HG02943 (cell line): ENCODE results near the gene VEZF1.

Experiments used
- ATAC-seq: cut with Tn5 transposase; IDR thresholded peaks from one replicate; pipeline ENCODE4 v1.9.1; 2021; ENCODE audit warnings: mild to moderate bottlenecking, low read depth, moderate library complexity; ENCODE audit not compliant: unreplicated experiment

VEZF1 gene

DNA sequence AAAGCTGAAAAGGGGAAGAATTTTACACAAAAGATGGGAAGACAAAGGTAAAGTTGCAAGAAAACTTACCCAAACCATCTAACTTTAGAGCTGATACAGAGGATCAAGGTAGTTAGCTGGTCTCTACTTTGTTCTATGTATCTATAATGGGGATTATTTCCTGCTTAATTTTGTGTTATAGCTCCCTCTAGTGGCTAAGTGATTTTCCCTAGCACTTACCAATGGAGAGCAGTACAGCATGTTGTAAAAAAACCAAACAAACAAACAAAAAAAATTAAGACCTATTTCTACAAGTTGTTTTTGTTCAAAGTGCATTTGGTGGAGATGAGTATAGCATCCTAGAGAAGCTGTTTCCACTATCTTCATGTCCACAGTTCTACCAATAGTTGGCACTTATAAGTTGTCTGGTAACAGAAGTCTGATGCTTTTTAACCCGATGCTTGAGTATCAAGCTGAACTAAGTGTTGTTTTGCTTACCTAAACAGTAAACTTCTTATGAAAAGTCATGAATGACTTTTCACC is 11.5 kb upstream of the VEZF1 start:
- ATAC-seq = no peak

DNA sequence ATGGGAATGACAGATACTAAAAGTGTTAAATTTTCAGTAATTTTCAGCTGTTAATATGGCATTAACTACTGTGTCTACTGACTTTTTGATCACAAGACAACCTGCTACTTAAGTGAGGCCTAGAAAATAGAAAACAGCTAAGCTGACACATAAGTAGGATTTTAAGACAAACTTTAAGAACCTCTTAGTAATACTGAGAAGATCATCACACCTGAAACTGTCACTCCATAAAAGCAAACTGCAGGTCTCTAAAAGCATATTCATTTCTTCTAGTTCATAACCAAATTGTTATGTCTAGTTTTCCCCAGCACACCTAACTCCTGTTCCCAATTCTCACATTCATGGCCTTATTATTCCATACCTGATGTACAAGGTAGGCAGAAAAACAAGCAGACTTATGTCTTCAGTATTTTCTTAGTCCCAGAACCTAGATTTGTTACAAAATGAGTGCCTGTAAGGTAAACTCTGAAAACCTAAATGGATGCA is 11.0 kb upstream of the VEZF1 start:
- ATAC-seq = no peak

DNA sequence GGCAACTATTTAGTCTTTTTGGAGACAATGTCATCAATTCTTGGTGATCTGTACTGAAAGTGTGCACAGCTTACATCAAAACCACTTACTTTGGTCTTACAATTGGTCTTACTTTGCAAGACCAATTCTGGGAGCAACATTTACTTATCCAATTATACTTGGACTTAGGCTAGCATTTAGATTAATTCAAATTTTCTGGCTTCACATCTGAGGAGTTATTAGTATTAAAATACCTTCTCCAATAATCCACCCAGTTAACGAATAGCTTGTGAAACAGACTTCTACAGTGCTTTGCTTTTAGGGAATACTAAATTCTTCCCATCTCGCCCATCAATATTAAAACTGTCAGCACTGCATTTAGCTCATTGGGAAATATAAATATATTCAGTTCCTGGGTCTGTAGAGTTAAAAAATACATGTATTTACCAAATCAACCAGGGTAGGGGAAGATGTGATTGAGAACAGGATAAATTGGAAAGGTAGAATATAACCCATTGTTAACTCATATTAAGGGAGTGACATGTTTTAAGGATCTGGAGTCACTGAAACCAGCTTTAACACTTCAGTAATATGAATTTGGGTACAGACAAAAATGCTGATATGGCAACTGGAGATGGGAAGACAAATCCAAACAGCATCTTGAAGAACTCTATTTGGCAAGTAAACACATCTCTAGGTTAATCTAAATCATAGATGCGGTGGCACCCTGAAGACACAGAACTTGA is 9.2 kb upstream of the VEZF1 start:
- ATAC-seq = no peak

DNA sequence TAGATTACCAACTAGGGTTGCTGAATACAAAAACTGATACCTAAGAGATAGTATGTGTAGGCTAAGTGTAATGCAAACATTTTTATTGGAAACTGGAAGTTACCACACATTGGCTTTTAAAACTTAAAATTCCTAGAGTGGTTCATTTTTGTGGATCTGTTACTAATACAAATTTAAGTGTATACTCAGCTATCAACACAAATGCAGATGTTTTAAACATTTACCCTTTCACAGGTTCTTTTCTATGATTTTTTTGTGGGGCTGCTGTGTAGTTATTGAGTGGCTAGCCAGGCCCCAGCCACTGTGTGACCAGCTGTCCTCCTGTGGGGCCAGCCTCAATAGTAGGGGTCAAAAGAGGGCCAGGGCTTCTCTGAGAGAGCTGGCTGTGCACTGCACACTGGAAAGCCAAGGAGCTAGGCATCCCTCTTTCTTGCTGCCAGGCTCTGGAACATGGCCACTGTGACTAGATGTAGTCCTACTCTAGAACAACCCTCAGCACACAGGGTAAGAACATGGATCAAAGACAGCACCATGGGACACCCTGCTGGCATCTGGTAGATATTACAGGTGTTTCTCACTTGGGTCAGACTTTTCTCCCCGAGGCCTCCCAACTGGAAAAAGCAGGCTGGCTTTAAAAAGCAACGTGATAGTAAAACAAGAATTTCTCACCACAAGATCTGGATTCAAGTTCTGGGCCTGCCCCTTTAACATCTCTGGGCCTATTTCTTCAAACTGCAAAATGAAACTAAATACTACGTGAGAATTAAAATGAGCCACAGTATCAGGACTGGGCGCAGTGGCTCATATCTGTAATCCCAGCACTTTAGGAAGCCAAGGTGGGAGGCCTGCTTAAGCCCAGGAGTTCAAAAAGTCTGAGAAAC is 7.3 kb upstream of the VEZF1 start:
- peak; percentile 57 for ATAC-seq

DNA sequence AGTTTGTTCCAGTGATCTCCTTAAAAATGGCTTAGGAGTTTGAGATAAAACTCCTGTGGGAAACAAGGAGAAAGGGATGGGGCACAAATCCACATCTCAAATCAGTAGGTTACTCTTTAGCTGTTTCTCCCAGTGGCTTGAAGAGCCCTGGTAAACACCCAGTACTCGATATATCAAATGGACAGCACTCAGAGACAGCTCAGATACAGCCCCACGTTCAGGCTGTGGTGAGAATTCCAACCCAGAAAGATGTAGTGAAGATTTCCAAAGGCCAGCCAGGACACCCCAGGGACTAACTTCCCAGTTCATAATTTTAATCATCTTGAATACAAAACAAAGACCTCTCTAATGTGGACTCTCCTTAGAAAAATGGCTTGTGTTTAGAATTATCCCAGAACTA is 6.4 kb upstream of the VEZF1 start:
- no peak for ATAC-seq

DNA sequence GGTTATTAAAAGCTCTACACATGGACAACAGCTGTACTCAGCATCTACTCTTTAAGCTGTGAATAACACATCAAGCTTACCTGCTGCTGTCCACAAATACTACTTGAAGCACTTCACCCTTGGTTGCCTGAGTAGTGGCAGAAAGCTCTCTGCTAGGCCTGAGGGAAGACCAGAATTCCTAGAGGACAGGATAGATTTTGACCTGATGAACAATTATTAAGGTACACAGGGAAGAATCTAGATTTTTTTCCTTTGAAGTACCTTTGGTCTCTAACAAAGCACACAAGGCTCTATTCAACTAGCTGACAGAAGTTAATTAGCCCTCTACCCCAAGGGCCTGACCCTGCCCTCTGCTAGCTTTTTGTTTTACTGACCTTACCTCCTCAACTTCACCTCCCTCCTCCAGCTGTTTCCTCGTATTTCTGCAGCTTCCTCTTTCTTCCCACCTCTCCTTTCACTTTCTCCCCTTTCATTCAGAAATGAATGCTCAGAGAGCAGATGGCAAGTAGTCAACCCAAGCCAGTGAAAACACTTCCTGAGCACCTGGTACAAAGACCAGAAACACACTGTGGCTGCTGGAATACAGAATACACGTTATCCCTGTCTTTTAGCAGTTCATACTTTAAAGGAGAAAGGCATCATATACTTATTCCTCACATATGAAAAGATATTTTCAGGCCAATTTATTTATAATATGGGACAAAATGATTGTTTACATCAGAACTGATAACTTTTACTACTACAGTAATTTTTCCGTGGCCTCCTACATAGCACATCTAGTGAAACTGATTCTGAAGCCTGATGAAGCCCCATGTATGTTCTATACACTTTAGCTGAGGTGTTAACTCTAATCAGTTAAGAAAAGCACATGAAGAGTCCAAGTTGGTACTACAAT is 5.7 kb upstream of the VEZF1 start:
- no peak for ATAC-seq

DNA sequence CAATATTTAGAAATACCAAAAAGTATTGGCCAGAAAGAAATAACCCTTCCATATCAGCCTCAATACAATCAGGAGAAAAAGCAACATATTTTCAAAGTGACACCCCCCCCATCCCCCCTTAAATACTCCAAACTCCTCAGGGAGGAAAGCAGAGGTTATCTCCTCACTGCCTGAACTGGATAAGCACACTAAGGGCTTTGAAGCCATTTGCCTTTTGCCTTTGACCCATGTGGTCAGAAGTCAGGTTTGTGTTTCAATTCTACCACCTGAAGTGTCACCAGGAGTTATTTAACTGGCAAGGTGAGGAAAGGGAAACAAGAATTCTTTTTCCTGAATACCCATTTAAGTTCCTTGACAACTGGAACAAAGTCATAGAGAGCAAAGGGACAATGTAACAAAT is 3.5 kb upstream of the VEZF1 start:
- ATAC-seq = no peak

DNA sequence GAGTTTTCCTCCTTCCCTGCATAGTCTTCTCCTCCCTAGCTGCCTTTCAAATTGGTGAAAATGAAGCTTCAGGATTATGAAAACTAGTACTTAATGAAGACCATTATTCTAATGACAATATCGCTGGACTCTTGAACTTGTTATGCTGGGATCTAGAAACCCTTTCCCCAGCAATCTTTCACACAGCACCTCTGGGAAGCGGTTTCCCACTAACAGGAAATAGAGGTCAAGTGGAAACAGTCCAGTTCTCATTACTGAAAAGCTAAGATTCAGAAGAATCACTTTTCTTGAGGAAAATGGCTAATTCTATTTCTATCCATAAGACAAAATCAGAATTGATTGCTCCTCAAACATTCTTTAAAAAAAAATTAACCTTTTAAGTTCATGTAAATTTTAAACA is 2.0 kb upstream of the VEZF1 start:
- ATAC-seq = no peak

DNA sequence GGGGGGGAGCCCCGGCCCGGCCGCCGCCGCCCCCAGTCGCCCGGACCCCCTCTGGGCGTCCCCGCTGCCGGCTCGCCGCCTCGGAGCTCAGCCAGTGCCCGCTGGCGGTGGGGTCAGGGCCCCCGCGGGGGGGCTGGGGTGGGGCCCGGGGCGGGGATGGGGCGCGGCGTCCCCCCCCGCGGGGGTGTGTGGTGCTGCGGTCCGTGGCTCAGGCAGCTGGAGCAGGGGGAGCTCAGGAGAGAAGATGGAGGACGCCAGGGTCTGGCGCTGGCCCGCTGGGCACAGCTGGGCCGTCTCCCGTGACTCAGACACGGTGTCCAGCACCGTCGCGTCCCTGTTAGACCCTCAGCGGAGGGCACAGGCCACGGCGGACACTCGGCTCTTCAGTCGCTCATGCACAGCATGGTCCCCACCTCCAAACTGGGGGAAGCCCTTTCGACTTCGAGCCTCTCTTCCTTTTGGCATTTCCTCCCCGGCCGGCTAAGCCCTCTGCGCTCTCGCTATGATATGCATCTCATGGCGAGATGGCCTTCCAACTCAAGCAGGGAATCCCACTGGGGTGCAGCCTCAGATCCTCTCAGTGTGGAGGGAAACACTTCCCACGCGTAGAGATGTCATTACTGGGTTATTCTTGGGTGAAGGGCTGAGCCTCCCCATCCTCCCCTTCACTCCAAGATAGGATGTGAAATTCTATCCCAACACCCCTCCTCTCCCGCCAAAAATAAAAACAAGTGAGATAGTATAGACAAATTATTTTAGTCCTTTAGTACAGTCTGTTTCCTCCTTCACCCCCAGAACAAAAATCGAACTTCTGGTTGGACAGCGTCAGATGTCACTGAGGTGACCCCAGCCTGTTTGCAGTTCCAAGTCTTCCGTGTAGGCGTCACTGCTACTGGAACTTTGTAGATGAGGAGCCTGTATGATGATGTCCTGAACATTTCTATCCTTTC is 522 bp upstream of the VEZF1 start:
- ATAC-seq = peak; percentile 53

DNA sequence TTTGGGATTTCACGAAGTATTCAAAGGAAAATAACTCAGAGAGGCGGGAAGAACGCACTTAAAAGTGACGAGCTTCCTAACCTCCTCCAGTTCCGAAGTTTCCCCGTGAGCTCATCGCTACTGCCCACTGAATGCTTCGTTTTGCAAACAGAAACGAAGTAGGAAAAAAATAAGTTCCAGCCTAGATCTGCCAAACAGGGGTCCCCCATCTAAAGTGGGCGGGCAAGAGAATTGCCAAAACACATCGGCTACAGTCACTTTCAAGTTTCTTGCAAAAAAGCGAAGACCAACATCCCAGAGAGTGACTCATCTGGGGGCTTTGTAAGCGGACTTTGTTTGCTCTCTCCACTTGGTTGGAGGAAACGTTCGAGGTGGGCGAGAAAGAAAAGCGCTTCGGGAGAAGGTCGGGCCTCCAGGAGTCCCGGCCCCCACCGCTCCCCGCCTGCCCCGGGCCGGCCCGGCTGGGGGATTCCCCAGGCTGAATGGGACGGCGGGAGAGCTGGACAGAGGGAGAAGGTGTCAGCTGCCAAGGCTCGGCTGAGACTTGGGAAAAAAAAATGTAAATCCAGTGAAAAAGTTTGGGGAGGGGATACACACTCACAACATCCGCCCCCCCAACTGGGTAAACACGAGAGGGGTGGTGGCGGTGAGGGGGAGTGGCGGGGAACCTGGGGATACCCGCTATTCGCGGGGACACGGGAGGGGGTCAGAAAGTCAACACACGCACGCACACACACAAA is 1.0 kb downstream of the VEZF1 start:
- no peak for ATAC-seq

DNA sequence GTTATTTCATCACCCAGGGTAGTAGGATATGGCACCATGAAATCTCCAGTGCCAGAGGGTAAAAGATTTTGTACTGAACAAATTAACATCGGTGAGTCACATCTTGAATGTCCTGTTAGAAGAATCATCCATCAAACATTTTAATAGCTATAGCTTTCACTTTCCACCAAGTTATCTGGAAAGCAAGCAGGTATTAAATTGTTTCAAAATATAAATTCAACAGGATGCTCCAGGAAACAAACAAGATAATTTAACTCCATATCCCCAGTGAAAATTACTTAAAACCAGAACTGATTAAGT is 2.4 kb downstream of the VEZF1 start:
- ATAC-seq = no peak

DNA sequence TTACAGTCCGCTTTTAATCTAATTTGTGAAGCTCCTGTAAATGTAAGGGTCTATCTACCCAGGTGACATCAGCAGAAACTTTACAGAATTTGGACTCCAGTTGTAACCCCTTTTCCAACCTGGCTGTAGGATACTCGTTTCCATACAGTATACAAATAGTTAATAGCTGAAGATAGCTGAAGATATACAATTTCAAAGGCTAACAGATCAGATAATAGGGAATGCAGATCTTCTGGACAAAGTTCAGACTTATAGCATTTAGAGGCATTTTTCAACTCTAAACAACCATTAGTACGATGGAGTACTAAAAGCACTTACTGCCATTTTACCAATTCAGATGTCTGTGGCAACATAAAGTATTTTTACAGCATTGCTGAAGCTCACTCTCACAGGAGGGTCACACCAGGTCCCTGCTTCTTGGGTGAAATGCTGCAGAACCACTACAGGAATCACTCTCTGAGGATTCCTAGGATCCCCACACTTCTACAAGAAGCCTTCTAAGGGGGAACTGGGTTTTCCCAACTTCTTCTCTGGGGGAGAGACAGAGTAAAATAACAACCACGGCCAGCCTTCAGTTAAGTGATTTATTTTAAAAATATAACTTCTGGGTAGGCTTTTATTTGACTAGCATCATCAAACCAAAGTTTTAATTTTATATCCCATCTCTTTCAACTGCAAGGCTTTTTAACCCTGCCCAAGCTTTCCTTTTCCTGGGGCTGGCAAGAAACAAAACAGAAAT is 2.9 kb downstream of the VEZF1 start:
- no peak for ATAC-seq

DNA sequence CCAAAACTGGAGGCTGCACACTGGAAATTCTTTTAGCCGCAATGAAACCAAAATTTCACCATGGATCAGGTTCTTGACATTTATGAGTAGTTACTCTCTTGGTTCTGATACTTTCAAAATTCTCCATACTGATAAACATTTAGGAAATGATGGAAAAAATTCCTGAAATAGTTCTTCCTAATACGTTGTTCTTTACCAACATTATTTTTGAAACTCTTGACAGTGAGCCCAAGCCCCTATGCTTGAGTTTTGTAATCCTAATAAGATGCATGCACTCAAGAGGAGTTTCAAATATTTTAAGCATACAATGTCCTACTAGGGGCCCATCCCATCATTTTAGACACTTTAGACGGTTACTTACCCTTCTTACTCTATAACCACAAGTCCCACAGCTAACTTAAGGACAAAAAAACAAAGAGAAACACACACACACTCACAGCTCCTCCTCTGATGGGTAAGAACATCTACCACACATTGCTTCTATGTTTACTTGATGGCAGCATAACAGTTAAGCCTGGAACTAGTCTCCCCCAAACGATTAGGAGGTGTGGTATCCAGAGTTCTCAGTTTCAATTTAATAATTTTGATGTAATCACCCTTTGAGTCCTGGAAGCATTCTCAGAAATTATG is 3.7 kb downstream of the VEZF1 start:
- ATAC-seq = no peak

DNA sequence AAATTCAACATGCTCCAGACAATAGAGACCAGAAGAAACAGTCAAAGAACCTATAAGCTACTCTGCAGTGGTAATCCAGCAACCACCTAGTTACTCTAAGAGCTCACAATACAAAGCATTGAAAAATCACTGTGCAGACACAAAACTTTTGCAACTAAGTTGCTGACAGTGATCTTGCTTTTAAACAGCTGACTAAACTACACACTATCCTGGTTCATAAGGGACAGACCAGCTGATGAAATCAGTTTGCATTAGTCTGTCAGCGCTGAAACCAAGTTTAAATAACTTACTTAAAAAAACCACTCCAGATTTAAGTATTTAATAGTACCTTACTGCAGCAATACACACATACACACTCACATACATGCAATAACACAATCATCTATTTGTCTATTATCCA is 4.6 kb downstream of the VEZF1 start:
- no peak for ATAC-seq

DNA sequence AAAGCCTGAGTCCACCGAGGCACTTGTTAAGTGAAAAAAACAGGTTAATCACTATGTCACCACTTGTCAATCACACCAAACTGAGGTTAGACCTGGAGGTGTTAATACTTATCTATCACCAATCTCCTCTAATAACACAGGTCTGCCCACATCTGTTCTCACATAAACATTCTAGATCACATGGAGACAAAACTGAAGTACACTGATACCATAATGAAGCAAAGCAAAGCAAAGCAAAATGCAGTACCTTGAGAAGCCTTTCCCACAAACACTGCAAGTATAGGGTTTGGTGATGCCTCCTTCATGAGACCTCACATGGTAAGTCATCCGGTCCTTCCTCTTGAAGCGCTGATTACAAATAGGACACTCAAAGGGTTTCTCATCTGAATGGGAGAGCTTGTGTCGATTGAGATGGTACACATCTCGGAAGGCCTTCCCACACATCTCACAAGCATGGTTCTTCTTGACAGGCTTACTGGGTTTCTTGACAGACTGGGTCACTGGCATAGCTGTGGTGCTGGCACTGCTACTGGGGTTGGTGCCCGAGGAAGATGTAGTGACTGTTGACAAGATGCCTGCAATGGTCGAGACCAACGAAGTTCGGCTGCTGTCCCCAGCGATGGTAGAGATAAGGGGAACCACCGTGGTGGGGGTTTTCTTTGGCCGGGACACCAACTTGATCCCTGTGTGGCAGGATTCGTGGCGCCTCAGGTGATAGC is 5.4 kb downstream of the VEZF1 start:
- ATAC-seq = no peak

DNA sequence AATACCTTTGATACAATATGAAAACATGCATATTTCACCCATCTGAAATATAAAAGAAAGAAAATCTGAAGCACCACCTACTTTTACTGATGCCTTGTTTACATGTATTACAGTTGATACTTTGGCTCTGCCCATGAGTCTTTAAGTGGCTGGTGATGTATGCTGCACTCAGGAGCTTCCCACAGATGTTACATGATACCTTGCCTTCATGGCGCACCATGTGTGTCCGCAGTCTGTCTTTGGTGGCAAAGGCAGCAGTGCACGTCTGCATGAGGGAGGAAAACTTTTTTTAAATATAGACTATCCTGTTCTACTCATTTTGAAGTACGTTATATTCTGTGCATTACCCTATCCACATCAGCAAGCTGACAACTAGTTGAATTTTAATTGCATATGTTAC is 7.5 kb downstream of the VEZF1 start:
- ATAC-seq = no peak

DNA sequence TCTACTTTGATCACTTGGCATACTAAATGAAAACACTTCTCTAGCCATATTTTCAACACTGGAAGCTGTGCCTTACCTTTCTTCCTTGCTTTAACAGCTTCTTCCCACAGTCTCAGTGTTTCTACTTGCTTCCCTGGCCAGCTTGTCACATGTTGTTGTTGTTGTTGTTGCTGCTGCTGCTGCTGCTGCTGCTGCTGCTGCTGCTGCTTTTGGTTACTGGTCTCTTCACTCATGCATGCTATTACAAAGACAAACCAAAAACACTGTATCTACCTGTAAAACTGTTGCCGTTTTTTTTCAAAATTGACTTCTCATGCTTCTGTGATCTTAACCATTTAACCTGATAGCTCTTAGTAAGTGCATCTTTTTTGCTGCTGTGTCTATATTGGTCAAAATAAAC is 9.0 kb downstream of the VEZF1 start:
- ATAC-seq = no peak
